ENCODE data around the gene RIMKLB.

RIMKLB gene

DNA sequence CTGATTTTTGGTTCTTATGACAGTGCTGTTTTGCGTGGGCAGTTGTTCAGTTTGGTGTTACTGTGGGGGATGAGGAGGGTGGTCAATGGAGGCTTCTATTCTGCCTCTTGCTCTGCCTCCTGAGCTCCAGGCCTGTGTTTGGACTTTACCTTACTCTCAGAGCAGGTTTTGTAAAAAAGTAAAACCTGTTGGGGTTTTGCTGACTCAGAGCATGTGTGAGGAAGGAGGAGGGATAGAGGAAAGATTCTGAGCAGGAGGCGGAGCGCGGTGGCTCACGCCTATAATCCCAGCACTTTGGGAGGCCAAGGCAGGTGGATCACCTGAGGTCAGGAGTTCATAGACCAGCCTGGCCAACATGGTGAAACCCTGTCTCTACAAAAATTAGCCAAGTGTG, 131.3 kb downstream of the RIMKLB start:
- Histone ChIP-seq H2AFZ (ENCODE audit: low read length, unreplicated experiment) (no peak overlapping the region), H3K27me3 (ENCODE audit: insufficient read depth, low read length) (peaks cover 5% of the 10 kb centered on the region; the same call in 1 of the 2 replicates), H3K79me2 (ENCODE audit: control insufficient read depth, insufficient read depth, low read length, unreplicated experiment) (no peaks in the 10 kb centered on the region), H3K36me3 (ENCODE audit: insufficient read depth, low read length) (no peaks in the 10 kb centered on the region), H3K27ac (ENCODE audit: low read depth, low read length) (no peak overlapping the region), H3K4me3 (ENCODE audit: low read depth, low read length) (no peak overlapping the region), H3K4me1 (ENCODE audit: control insufficient read depth, insufficient read depth, low read length, unreplicated experiment) (no peaks in the 10 kb centered on the region)

DNA sequence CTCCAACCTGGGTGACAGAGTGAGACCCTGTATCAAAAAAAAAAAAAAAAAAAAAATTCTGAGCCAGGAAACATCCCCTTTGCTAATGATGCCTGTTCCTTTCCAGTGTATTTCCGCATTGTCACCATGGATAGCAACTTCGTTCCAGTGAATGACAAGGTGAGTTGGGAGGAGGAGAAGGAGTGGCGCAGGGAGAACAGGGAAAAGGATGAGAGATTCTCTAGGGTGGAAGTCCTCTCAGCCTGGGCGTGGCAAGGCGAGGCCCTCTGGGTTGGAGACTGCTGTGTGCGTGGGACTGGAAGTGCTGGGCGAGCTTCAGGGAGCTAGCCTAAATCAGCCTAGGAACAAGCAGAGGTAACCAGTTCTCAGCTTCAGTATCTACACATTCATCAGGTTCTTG, 131.8 kb downstream of the RIMKLB start:
- Histone ChIP-seq H3K27me3 (ENCODE audit: insufficient read depth, low read length) (peaks cover 10% of the 10 kb centered on the region), H2AFZ (ENCODE audit: low read length, unreplicated experiment) (no peak overlapping the region), H3K36me3 (ENCODE audit: insufficient read depth, low read length) (no peaks in the 10 kb centered on the region), H3K4me1 (ENCODE audit: control insufficient read depth, insufficient read depth, low read length, unreplicated experiment) (no peaks in the 10 kb centered on the region), H3K79me2 (ENCODE audit: control insufficient read depth, insufficient read depth, low read length, unreplicated experiment) (no peaks in the 10 kb centered on the region), H3K4me3 (ENCODE audit: low read depth, low read length) (no peak overlapping the region), H3K27ac (ENCODE audit: low read depth, low read length) (no peak overlapping the region)

DNA sequence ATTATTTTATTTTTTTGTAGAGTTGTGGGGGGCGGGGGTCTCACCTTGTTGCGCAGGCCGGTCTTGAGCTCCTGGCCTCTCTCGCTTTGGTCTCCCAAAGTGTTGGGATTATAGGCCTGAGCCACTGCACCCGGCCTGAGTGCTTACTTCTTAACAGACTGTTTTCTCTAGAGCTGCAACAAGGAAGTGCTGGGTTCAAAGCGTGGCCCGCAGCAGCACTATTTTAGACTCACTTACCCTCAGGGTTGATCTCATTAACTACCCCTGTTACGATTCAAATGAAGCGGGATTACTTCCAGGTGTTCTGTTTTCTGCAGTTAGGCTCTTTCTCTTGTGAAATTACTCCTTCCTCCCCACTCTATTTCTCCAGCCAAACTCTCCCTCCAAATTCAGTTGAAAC, 133.3 kb downstream of the RIMKLB start:
- no peaks in the 10 kb centered on the region for H3K79me2 ChIP-seq (ENCODE audit: control insufficient read depth, insufficient read depth, low read length, unreplicated experiment)
- no peak overlapping the region for H3K27ac ChIP-seq (ENCODE audit: low read depth, low read length)
- no peaks in the 10 kb centered on the region for H3K36me3 ChIP-seq (ENCODE audit: insufficient read depth, low read length)
- H3K4me1 ChIP-seq (ENCODE audit: control insufficient read depth, insufficient read depth, low read length, unreplicated experiment): no peaks in the 10 kb centered on the region
- H2AFZ ChIP-seq (ENCODE audit: low read length, unreplicated experiment): no peak overlapping the region
- peaks cover 19% of the 10 kb centered on the region for H3K27me3 ChIP-seq (ENCODE audit: insufficient read depth, low read length)
- H3K4me3 ChIP-seq (ENCODE audit: low read depth, low read length): no peak overlapping the region

DNA sequence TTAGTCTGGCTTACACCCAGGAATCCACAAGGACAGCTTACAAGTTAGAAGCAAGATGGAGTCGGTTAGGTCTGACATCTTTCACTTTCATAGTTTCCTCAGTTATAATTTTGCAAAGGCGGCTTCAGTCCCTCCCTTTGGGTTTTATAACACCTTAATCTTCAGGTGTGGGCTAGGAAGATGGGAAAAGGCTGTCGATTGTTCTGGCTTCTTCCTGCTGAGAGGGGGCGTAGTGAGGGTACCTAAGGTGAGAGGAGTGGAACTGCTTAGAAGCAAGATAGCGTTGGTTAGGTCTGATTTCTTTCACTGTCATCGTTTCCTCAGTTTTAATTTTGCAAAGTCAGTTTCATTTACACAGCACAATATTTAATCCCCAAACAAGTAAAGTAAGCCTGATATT, 134.7 kb downstream of the RIMKLB start:
- peaks cover 25% of the 10 kb centered on the region for H3K27me3 ChIP-seq (ENCODE audit: insufficient read depth, low read length)
- no peaks in the 10 kb centered on the region for H3K36me3 ChIP-seq (ENCODE audit: insufficient read depth, low read length)
- H3K27ac ChIP-seq (ENCODE audit: low read depth, low read length): no peak overlapping the region
- H2AFZ ChIP-seq (ENCODE audit: low read length, unreplicated experiment): no peak overlapping the region
- no peaks in the 10 kb centered on the region for H3K79me2 ChIP-seq (ENCODE audit: control insufficient read depth, insufficient read depth, low read length, unreplicated experiment)
- H3K4me1 ChIP-seq (ENCODE audit: control insufficient read depth, insufficient read depth, low read length, unreplicated experiment): no peaks in the 10 kb centered on the region
- H3K4me3 ChIP-seq (ENCODE audit: low read depth, low read length): no peak overlapping the region
